HG03095 (cell line): ENCODE results near the gene IL1RAPL2.
"Not testable (repeated sequence)": the region's sequence is repeated elsewhere in the genome, so short reads cannot be mapped to it uniquely, and the experiment has no call there.

Experiments
- ATAC-seq: cut with Tn5 transposase; IDR thresholded peaks from one replicate; pipeline ENCODE4 v1.9.1; 2021; ENCODE audit warnings: moderate library complexity; ENCODE audit not compliant: unreplicated experiment

The IL1RAPL2 gene

GRCh38 chrX:105754286-105754964 lies 1188.4 kb downstream of the IL1RAPL2 start:
- ATAC-seq = no peak

- no peak for ATAC-seq
Measured at GRCh38 chrX:105755109-105755508, 1189.1 kb downstream of the IL1RAPL2 start.

- no peak for ATAC-seq
Measured at GRCh38 chrX:105758754-105759153, 1192.8 kb downstream of the IL1RAPL2 start.

- no peak for ATAC-seq
Measured at GRCh38 chrX:105759598-105759997, 1193.6 kb downstream of the IL1RAPL2 start.

GRCh38 chrX:105765691-105766090 lies 1199.7 kb downstream of the IL1RAPL2 start:
- no peak for ATAC-seq

- no peak for ATAC-seq
Measured at GRCh38 chrX:105773801-105774200, 1207.8 kb downstream of the IL1RAPL2 start.

- ATAC-seq = no peak
Measured at GRCh38 chrX:105775679-105776078, 1209.7 kb downstream of the IL1RAPL2 start.

- no peak for ATAC-seq
Measured at GRCh38 chrX:105781804-105782203, 1215.8 kb downstream of the IL1RAPL2 start.

- not testable (repeated sequence) for ATAC-seq
Measured at GRCh38 chrX:105796877-105797276, 1230.9 kb downstream of the IL1RAPL2 start.

GRCh38 chrX:105803891-105804290 lies 1237.9 kb downstream of the IL1RAPL2 start:
- no peak for ATAC-seq

- not testable (repeated sequence) for ATAC-seq
Measured at GRCh38 chrX:105805655-105806054, 1239.7 kb downstream of the IL1RAPL2 start.

- no peak for ATAC-seq
Measured at GRCh38 chrX:105816517-105816916, 1250.5 kb downstream of the IL1RAPL2 start.
